ENCODE data around the gene FMNL1.

Gene FMNL1

GRCh38 chr17:45256114-45256966 lies 34.7 kb downstream of the FMNL1 start:
- H3K27me3 Mint-ChIP-seq, result no peaks in the 10 kb centered on the region
- peak overlapping the region; percentile 46 for H3K4me3 Mint-ChIP-seq
- H3K36me3 Mint-ChIP-seq, result peaks cover 3% of the 10 kb centered on the region
- H3K4me1 Mint-ChIP-seq (ENCODE audit: low read depth), result peaks cover 63% of the 10 kb centered on the region
- peak overlapping the region; percentile 74 for H3K27ac Mint-ChIP-seq
- no peaks in the 10 kb centered on the region for H3K9me3 Mint-ChIP-seq (ENCODE audit: low read depth)

- H3K9me3 Mint-ChIP-seq (ENCODE audit: low read depth), result no peaks in the 10 kb centered on the region
- H3K4me1 Mint-ChIP-seq (ENCODE audit: low read depth), result peaks cover 59% of the 10 kb centered on the region
- H3K36me3 Mint-ChIP-seq, result no peaks in the 10 kb centered on the region
- H3K27me3 Mint-ChIP-seq, result no peaks in the 10 kb centered on the region
- peak overlapping the region; percentile 50 for H3K27ac Mint-ChIP-seq
- H3K4me3 Mint-ChIP-seq, result no peak overlapping the region
Measured at GRCh38 chr17:45257115-45257514, 35.4 kb downstream of the FMNL1 start.

GRCh38 chr17:45258981-45259380 lies 37.3 kb downstream of the FMNL1 start:
- no peak overlapping the region for H3K4me3 Mint-ChIP-seq
- H3K36me3 Mint-ChIP-seq, result no peaks in the 10 kb centered on the region
- no peaks in the 10 kb centered on the region for H3K27me3 Mint-ChIP-seq
- peaks cover 48% of the 10 kb centered on the region for H3K4me1 Mint-ChIP-seq (ENCODE audit: low read depth)
- H3K27ac Mint-ChIP-seq, result no peak overlapping the region
- no peaks in the 10 kb centered on the region for H3K9me3 Mint-ChIP-seq (ENCODE audit: low read depth)

- Mint-ChIP-seq H3K4me1 (ENCODE audit: low read depth) (peaks cover 42% of the 10 kb centered on the region), H3K27ac (peak overlapping the region; percentile 84), H3K9me3 (ENCODE audit: low read depth) (no peaks in the 10 kb centered on the region), H3K36me3 (no peaks in the 10 kb centered on the region), H3K4me3 (no peak overlapping the region), H3K27me3 (no peaks in the 10 kb centered on the region)
Measured at GRCh38 chr17:45260204-45260783, 38.6 kb downstream of the FMNL1 start.

- Mint-ChIP-seq H3K27ac (peak within 1 kb of the TSS; percentile 89), H3K4me1 (ENCODE audit: low read depth) (peaks cover 31% of the 10 kb centered on the region), H3K9me3 (ENCODE audit: low read depth) (no peaks in the 10 kb centered on the region), H3K27me3 (no peaks in the 10 kb centered on the region), H3K4me3 (peak within 1 kb of the TSS; percentile 76), H3K36me3 (no peaks in the 10 kb centered on the region)
Measured at GRCh38 chr17:45261577-45262515, 40.2 kb downstream of the FMNL1 start, which contains the start of gene SPATA32. Gene SPATA32 (minus strand): TSS chr17:45262094. CDS start chr17:45262016, 78 bp downstream.

- H3K27ac Mint-ChIP-seq, result peak overlapping the region; percentile 89
- H3K27me3 Mint-ChIP-seq, result no peaks in the 10 kb centered on the region
- peaks cover 24% of the 10 kb centered on the region for H3K4me1 Mint-ChIP-seq (ENCODE audit: low read depth)
- H3K36me3 Mint-ChIP-seq, result no peaks in the 10 kb centered on the region
- H3K9me3 Mint-ChIP-seq (ENCODE audit: low read depth), result no peaks in the 10 kb centered on the region
- peak overlapping the region; percentile 76 for H3K4me3 Mint-ChIP-seq
Measured at GRCh38 chr17:45262516-45263476, 41.1 kb downstream of the FMNL1 start.

- H3K4me3 Mint-ChIP-seq, result peak overlapping the region; percentile 76
Measured at GRCh38 chr17:45263477-45263860, 41.8 kb downstream of the FMNL1 start.

GRCh38 chr17:45264430-45264829 lies 42.7 kb downstream of the FMNL1 start:
- H3K4me1 Mint-ChIP-seq (ENCODE audit: low read depth), result peaks cover 22% of the 10 kb centered on the region
- H3K27ac Mint-ChIP-seq, result no peak overlapping the region
- peaks cover 2% of the 10 kb centered on the region for H3K36me3 Mint-ChIP-seq
- H3K4me3 Mint-ChIP-seq, result no peak overlapping the region
- no peaks in the 10 kb centered on the region for H3K27me3 Mint-ChIP-seq
- H3K9me3 Mint-ChIP-seq (ENCODE audit: low read depth), result no peaks in the 10 kb centered on the region

More at GRCh38 chr17:45263477-45263860, 41.8 kb downstream of the FMNL1 start:
- Mint-ChIP-seq H3K27ac (peak overlapping the region; percentile 89), H3K4me1 (ENCODE audit: low read depth) (peaks cover 24% of the 10 kb centered on the region), H3K9me3 (ENCODE audit: low read depth) (no peaks in the 10 kb centered on the region), H3K36me3 (peaks cover 2% of the 10 kb centered on the region), H3K27me3 (no peaks in the 10 kb centered on the region)

- H3K4me3 Mint-ChIP-seq, result no peak overlapping the region
- peaks cover 2% of the 10 kb centered on the region for H3K36me3 Mint-ChIP-seq
- H3K27ac Mint-ChIP-seq, result peak overlapping the region; percentile 50
- peaks cover 27% of the 10 kb centered on the region for H3K4me1 Mint-ChIP-seq (ENCODE audit: low read depth)
- no peaks in the 10 kb centered on the region for H3K27me3 Mint-ChIP-seq
- H3K9me3 Mint-ChIP-seq (ENCODE audit: low read depth), result no peaks in the 10 kb centered on the region
Measured at GRCh38 chr17:45264988-45265387, 43.3 kb downstream of the FMNL1 start.

- Mint-ChIP-seq H3K27ac (peak overlapping the region; percentile 68), H3K4me3 (no peak overlapping the region), H3K9me3 (ENCODE audit: low read depth) (no peaks in the 10 kb centered on the region), H3K36me3 (peaks cover 2% of the 10 kb centered on the region), H3K27me3 (no peaks in the 10 kb centered on the region), H3K4me1 (ENCODE audit: low read depth) (peaks cover 27% of the 10 kb centered on the region)
Measured at GRCh38 chr17:45265821-45266220, 44.1 kb downstream of the FMNL1 start.

- H3K27ac Mint-ChIP-seq, result peak overlapping the region; percentile 68
- peaks cover 25% of the 10 kb centered on the region for H3K4me1 Mint-ChIP-seq (ENCODE audit: low read depth)
- no peaks in the 10 kb centered on the region for H3K9me3 Mint-ChIP-seq (ENCODE audit: low read depth)
- H3K27me3 Mint-ChIP-seq, result no peaks in the 10 kb centered on the region
- peaks cover 2% of the 10 kb centered on the region for H3K36me3 Mint-ChIP-seq
- H3K4me3 Mint-ChIP-seq, result no peak overlapping the region
Measured at GRCh38 chr17:45266372-45266926, 44.8 kb downstream of the FMNL1 start.

- Mint-ChIP-seq H3K9me3 (ENCODE audit: low read depth) (no peaks in the 10 kb centered on the region), H3K27ac (peak overlapping the region; percentile 75), H3K4me1 (ENCODE audit: low read depth) (peaks cover 23% of the 10 kb centered on the region), H3K36me3 (peaks cover 2% of the 10 kb centered on the region), H3K27me3 (no peaks in the 10 kb centered on the region), H3K4me3 (no peak overlapping the region)
Measured at GRCh38 chr17:45267436-45268055, 45.9 kb downstream of the FMNL1 start.

- no peak overlapping the region for H3K4me3 Mint-ChIP-seq
- H3K9me3 Mint-ChIP-seq (ENCODE audit: low read depth), result no peaks in the 10 kb centered on the region
- H3K36me3 Mint-ChIP-seq, result peaks cover 2% of the 10 kb centered on the region
- no peaks in the 10 kb centered on the region for H3K27me3 Mint-ChIP-seq
- H3K4me1 Mint-ChIP-seq (ENCODE audit: low read depth), result peaks cover 15% of the 10 kb centered on the region
- H3K27ac Mint-ChIP-seq, result peak overlapping the region; percentile 77
Measured at GRCh38 chr17:45269912-45270311, 48.2 kb downstream of the FMNL1 start.

Measured in activated naive CD8-positive, alpha-beta T cell (primary cell).